Right ventricle myocardium inferior (tissue), 1 donor: ENCODE data around the gene TMTC2. TPM values are rescaled to one million over a fixed set of nuclear protein-coding genes. Genes with fewer than 3 reads are reported as not detected.
"Not testable (repeated sequence)": the region's sequence is repeated elsewhere in the genome, so short reads cannot be mapped to it uniquely, and the experiment has no call there.

Experiments used
- ATAC-seq: fragments of 200-7000 bp; cut with Tn5 transposase; one replicate; pipeline ENCODE4 v1.9.1; 2020; ENCODE audit warnings: mild to moderate bottlenecking, moderate library complexity
- DNase-seq: peaks from one replicate; pipeline ENCODE4 v3.0.0; 2021; ENCODE audit errors: missing footprints
- intact Hi-C: fragments of 100-400 bp; cut with DNase I; formaldehyde crosslinking; loops from one replicate; pipeline ENCODE4 v1.11.0; 2022
- total RNA-seq: library from RNA; stranded (reverse); fragmentation: NEBNext Ultra II Directional; extraction: Animal tissue kit (Norgen Biotek cat#: 25700); gene quantifications from one replicate; pipeline ENCODE4 v1.2.1, GENCODE V29; 2021
- donor health status: DM: no; HTN: yes; CAD: no; lungs with severe emphysema.

Gene TMTC2
- total RNA-seq, 1 donor from 2014 or later = 4.4 TPM

- intact Hi-C loops = no loop called here
- ATAC-seq = no peak
- no peak for DNase-seq
Measured at GRCh38 chr12:82758749-82759330, 72.1 kb downstream of the TMTC2 start.

- DNase-seq = no peak
- intact Hi-C loops = no loop called here
- no peak for ATAC-seq
Measured at GRCh38 chr12:82760423-82760822, 73.7 kb downstream of the TMTC2 start.

GRCh38 chr12:82765206-82765605 lies 78.5 kb downstream of the TMTC2 start:
- intact Hi-C loops, ATAC-seq, DNase-seq: not testable (repeated sequence)

GRCh38 chr12:82765971-82766705 lies 79.4 kb downstream of the TMTC2 start:
- ATAC-seq = no peak
- intact Hi-C loops = no loop called here
- no peak for DNase-seq

- no peak for DNase-seq
- ATAC-seq = no peak
- intact Hi-C loops = no loop called here
Measured at GRCh38 chr12:82774666-82775065, 88.0 kb downstream of the TMTC2 start.

GRCh38 chr12:82780517-82780916 lies 93.8 kb downstream of the TMTC2 start:
- no peak for DNase-seq
- ATAC-seq = no peak
- intact Hi-C loops = no loop called here

- DNase-seq (no peak), ATAC-seq (no peak)
- intact Hi-C loops = no loop called here
Measured at GRCh38 chr12:82781309-82781997, 94.7 kb downstream of the TMTC2 start.

- intact Hi-C loops = no loop called here
- no peak for DNase-seq
- ATAC-seq = no peak
Measured at GRCh38 chr12:82783435-82783834, 96.7 kb downstream of the TMTC2 start.

- DNase-seq = no peak
- ATAC-seq = no peak
- intact Hi-C loops = no loop called here
Measured at GRCh38 chr12:82787016-82787415, 100.3 kb downstream of the TMTC2 start.

GRCh38 chr12:82788594-82788993 lies 101.9 kb downstream of the TMTC2 start:
- no peak for DNase-seq
- intact Hi-C loops = no loop called here
- ATAC-seq = no peak

GRCh38 chr12:82789674-82790073 lies 103.0 kb downstream of the TMTC2 start:
- DNase-seq (no peak), ATAC-seq (no peak)
- intact Hi-C loops = no loop called here

- no peak for DNase-seq
- intact Hi-C loops = no loop called here
- ATAC-seq = no peak
Measured at GRCh38 chr12:82793751-82794281, 107.1 kb downstream of the TMTC2 start.

GRCh38 chr12:82797480-82797879 lies 110.8 kb downstream of the TMTC2 start:
- DNase-seq (no peak), ATAC-seq (no peak)
- intact Hi-C loops = no loop called here

GRCh38 chr12:82800185-82800584 lies 113.5 kb downstream of the TMTC2 start:
- ATAC-seq = no peak
- intact Hi-C loops = no loop called here
- no peak for DNase-seq

GRCh38 chr12:82801951-82802610 lies 115.4 kb downstream of the TMTC2 start:
- DNase-seq (no peak), ATAC-seq (no peak)
- intact Hi-C loops = no loop called here

GRCh38 chr12:82803201-82803600 lies 116.5 kb downstream of the TMTC2 start:
- ATAC-seq = no peak
- intact Hi-C loops = no loop called here
- DNase-seq = no peak

- intact Hi-C loops = no loop called here
- ATAC-seq (no peak), DNase-seq (no peak)
Measured at GRCh38 chr12:82804601-82805000, 117.9 kb downstream of the TMTC2 start.

- intact Hi-C loops, ATAC-seq: not testable (repeated sequence)
Measured at GRCh38 chr12:82805004-82805403, 118.3 kb downstream of the TMTC2 start.

GRCh38 chr12:82805812-82806497 lies 119.2 kb downstream of the TMTC2 start:
- ATAC-seq = no peak
- intact Hi-C loops = no loop called here
- DNase-seq = no peak

More at GRCh38 chr12:82805004-82805403, 118.3 kb downstream of the TMTC2 start:
- DNase-seq = not testable (repeated sequence)
